H9 (cell line): ENCODE results near the gene ABCD4. TPM values are rescaled to one million over a fixed set of nuclear protein-coding genes. Genes with fewer than 3 reads are reported as not detected.
"Not testable (repeated sequence)": the region's sequence is repeated elsewhere in the genome, so short reads cannot be mapped to it uniquely, and the experiment has no call there.

Experiments
- DNase-seq: peaks from one replicate; pipeline ENCODE4 v3.0.0-alpha.2; 2017
- H2AFZ ChIP-seq: one replicate; pipeline ENCODE4 v1.6.1; 2013; ENCODE audit warnings: mild to moderate bottlenecking, low read length, control low read depth, moderate library complexity
- H2AK5ac ChIP-seq: 2 replicates; pipeline ENCODE4 v1.6.1; 2013; ENCODE audit warnings: low read length, control low read depth, mixed read lengths; ENCODE audit not compliant: insufficient read length
- H2BK120ac ChIP-seq: one replicate; pipeline ENCODE4 v1.6.1; 2013; ENCODE audit warnings: low read depth, mild to moderate bottlenecking, low read length, control low read depth, inconsistent platforms; ENCODE audit not compliant: poor library complexity, severe bottlenecking
- H2BK12ac ChIP-seq: 2 replicates; pipeline ENCODE4 v1.6.1; 2013; ENCODE audit warnings: low read length, control low read depth, mixed read lengths, low read depth; ENCODE audit not compliant: insufficient read length
- H2BK15ac ChIP-seq: 2 replicates; pipeline ENCODE4 v1.6.1; 2013; ENCODE audit warnings: low read depth, low read length, control low read depth
- H2BK20ac ChIP-seq: one replicate; pipeline ENCODE4 v1.6.1; 2013; ENCODE audit warnings: low read depth, mild to moderate bottlenecking, low read length, control low read depth, inconsistent platforms; ENCODE audit not compliant: poor library complexity, severe bottlenecking
- H2BK5ac ChIP-seq: 2 replicates; pipeline ENCODE4 v1.6.1; 2013; ENCODE audit warnings: low read length, control low read depth, mixed read lengths; ENCODE audit not compliant: insufficient read length
- H3K14ac ChIP-seq: 2 replicates; pipeline ENCODE4 v1.6.1; 2013; ENCODE audit warnings: low read length, control low read depth; ENCODE audit not compliant: insufficient read depth
- H3K18ac ChIP-seq: 2 replicates; pipeline ENCODE4 v1.6.1; 2013; ENCODE audit warnings: low read depth, mild to moderate bottlenecking, mixed read lengths, low read length, control low read depth; ENCODE audit not compliant: insufficient read length
- H3K23ac ChIP-seq: 2 replicates; pipeline ENCODE4 v1.6.1; 2013; ENCODE audit warnings: low read length, control low read depth, mixed read lengths, low read depth; ENCODE audit not compliant: insufficient read length
- H3K23me2 ChIP-seq: 2 replicates; pipeline ENCODE4 v1.6.1; 2013; ENCODE audit warnings: low read depth, mild to moderate bottlenecking, mixed read lengths, low read length, control low read depth; ENCODE audit not compliant: insufficient read length, poor library complexity, severe bottlenecking
- H3K27ac ChIP-seq: 2 replicates; pipeline ENCODE4 v1.5.1; 2013; ENCODE audit warnings: low read length, control low read depth, mixed read lengths, low read depth; ENCODE audit not compliant: insufficient read length
- H3K27me3 ChIP-seq: 2 replicates; pipeline ENCODE4 v1.6.1; 2013; ENCODE audit warnings: low read length, control low read depth, inconsistent platforms; ENCODE audit not compliant: insufficient read depth
- H3K4ac ChIP-seq: 2 replicates; pipeline ENCODE4 v1.6.1; 2013; ENCODE audit warnings: low read depth, mild to moderate bottlenecking, control low read depth, inconsistent platforms, low read length, moderate library complexity
- H3K4me1 ChIP-seq: 2 replicates; pipeline ENCODE4 v1.6.1; 2013; ENCODE audit warnings: low read length, control low read depth, inconsistent platforms; ENCODE audit not compliant: insufficient read depth
- H3K4me2 ChIP-seq: 2 replicates; pipeline ENCODE4 v1.6.1; 2013; ENCODE audit warnings: low read length, control low read depth, mixed read lengths; ENCODE audit not compliant: insufficient read length, insufficient read depth
- H3K56ac ChIP-seq: 2 replicates; pipeline ENCODE4 v1.6.1; 2013; ENCODE audit warnings: low read depth, mild to moderate bottlenecking, mixed read lengths, low read length, control low read depth; ENCODE audit not compliant: insufficient read length
- H3K79me1 ChIP-seq: 2 replicates; pipeline ENCODE4 v1.6.1; 2013; ENCODE audit warnings: low read depth, mild to moderate bottlenecking, moderate library complexity, low read length, control low read depth, inconsistent platforms; ENCODE audit not compliant: insufficient read depth, poor library complexity, severe bottlenecking
- H3K79me2 ChIP-seq: 2 replicates; pipeline ENCODE4 v1.6.1; 2013; ENCODE audit warnings: low read length, control low read depth, inconsistent platforms; ENCODE audit not compliant: insufficient read depth
- H3K9ac ChIP-seq: 2 replicates; pipeline ENCODE4 v1.6.1; 2013; ENCODE audit warnings: low read length, control low read depth, mixed read lengths; ENCODE audit not compliant: insufficient read length; ENCODE audit errors: extremely low read depth
- H3K9me3 ChIP-seq: one replicate; pipeline ENCODE4 v1.6.1; 2013; ENCODE audit warnings: low read depth, low read length, inconsistent platforms; ENCODE audit not compliant: control insufficient read depth
- H3T11ph ChIP-seq: one replicate; pipeline ENCODE4 v1.6.1; 2013; ENCODE audit warnings: mild to moderate bottlenecking, low read length, control low read depth, inconsistent platforms
- H4K20me1 ChIP-seq: one replicate; pipeline ENCODE4 v1.6.1; 2013; ENCODE audit not compliant: control insufficient read depth, insufficient read length, insufficient read depth
- H4K5ac ChIP-seq: 2 replicates; pipeline ENCODE4 v1.6.1; 2013; ENCODE audit warnings: low read depth, mild to moderate bottlenecking, mixed read lengths, low read length, control low read depth; ENCODE audit not compliant: insufficient read length
- H4K8ac ChIP-seq: replicated peaks from 2 replicates; pipeline ENCODE4 v1.6.1; 2013; ENCODE audit warnings: low read length, control low read depth, mixed read lengths, low read depth; ENCODE audit not compliant: insufficient read length
- H4K91ac ChIP-seq: 2 replicates; pipeline ENCODE4 v1.6.1; 2013; ENCODE audit warnings: low read depth, mild to moderate bottlenecking, moderate library complexity, mixed read lengths, low read length, control low read depth; ENCODE audit not compliant: insufficient read length
- H3K27ac Mint-ChIP-seq, 3 experiments: 2 replicates in 2 of 3; 3 replicates in 1 of 3; pipeline ENCODE4 v1.8.0; 2020 to 2021; ENCODE audit warnings: mixed read lengths in 3 of 3, mild to moderate bottlenecking in 1 of 3, moderate library complexity in 1 of 3
- H3K27me3 Mint-ChIP-seq: 2 replicates; pipeline ENCODE4 v1.8.0; 2021; ENCODE audit warnings: low read depth, mild to moderate bottlenecking, moderate library complexity, mixed read lengths
- H3K36me3 Mint-ChIP-seq, 3 experiments: 2 replicates in 2 of 3; 3 replicates in 1 of 3; pipeline ENCODE4 v1.8.0; 2020 to 2021; ENCODE audit warnings: low read depth in 3 of 3, mixed read lengths in 3 of 3; ENCODE audit not compliant: insufficient read depth in 1 of 3
- H3K4me1 Mint-ChIP-seq, 2 experiments: 2 replicates each; pipeline ENCODE4 v1.8.0; 2020; ENCODE audit warnings: mixed read lengths in 2 of 2
- H3K4me3 Mint-ChIP-seq, 2 experiments: 2 replicates in 1 of 2; 3 replicates in 1 of 2; pipeline ENCODE4 v1.8.0; 2020 to 2021; ENCODE audit warnings: mild to moderate bottlenecking in 2 of 2, mixed read lengths in 2 of 2, moderate library complexity in 1 of 2
- H3K9me3 Mint-ChIP-seq, 2 experiments: 2 replicates in 1 of 2; 3 replicates in 1 of 2; pipeline ENCODE4 v1.8.0; 2020; ENCODE audit warnings: mild to moderate bottlenecking in 2 of 2, mixed read lengths in 2 of 2, moderate library complexity in 1 of 2
- WGBS: extraction: QIAGEN DNeasy Blood & Tissue Kit; methylation state at CpG from one replicate; pipeline ENCODE4 v1.1.7; 2013; ENCODE audit warnings: missing lambda C conversion rate, low lambda C conversion rate, mixed read lengths; ENCODE audit not compliant: insufficient read length; ENCODE audit errors: extremely low coverage; 5-methylcytosine and 5-hydroxymethylcytosine counted together
- total RNA-seq: library from RNA; stranded (reverse); gene quantifications from 2 replicates; pipeline ENCODE4 v1.2.1, GENCODE V29; 2021
- TF ChIP-seq, protein P1 (sequence below): fragments of 200-600 bp; sonication (generic); conservative IDR thresholded peaks from 3 replicates; pipeline ENCODE4 v1.8.0; 2021; ENCODE audit warnings: antibody characterized with exemption, mild to moderate bottlenecking

ABCD4 gene
- total RNA-seq, 1 experiment from 2014 or later = 80.9 TPM

DNA sequence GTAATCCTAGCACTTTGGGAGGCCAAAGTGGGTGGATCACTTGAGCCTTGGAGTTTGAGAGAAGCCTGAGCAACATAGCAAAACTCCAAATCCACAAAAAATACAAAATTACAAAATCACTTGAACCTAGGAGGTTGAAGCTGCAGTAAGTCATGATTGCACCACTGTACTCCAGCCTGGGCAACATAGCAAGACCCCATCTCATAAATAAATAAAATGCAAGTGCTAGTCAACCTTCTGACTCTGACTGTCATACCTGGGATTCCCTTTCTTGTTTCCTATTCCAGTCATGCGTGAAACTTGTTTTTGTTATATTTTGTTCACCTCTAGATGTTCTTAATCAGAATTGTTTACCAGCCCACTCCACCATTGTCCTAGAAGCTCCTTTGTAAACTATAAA, 31.4 kb downstream of the ABCD4 start:
- Histone ChIP-seq H4K8ac (no peak overlapping the region), H3T11ph (no peak overlapping the region), H4K5ac (no peak overlapping the region), H3K23me2 (no peaks in the 10 kb centered on the region), H2BK5ac (no peak overlapping the region), H2BK15ac (no peak overlapping the region), H4K20me1 (no peaks in the 10 kb centered on the region), H3K23ac (no peak overlapping the region), H2AK5ac (no peak overlapping the region), H3K56ac (no peak overlapping the region), H3K9ac (no peak overlapping the region), H3K14ac (no peak overlapping the region), H2BK12ac (no peak overlapping the region), H2AFZ (no peak overlapping the region), H3K9me3 (no peaks in the 10 kb centered on the region), H3K4ac (no peak overlapping the region), H3K27me3 (no peaks in the 10 kb centered on the region), H3K18ac (no peak overlapping the region), H2BK20ac (no peak overlapping the region), H3K79me1 (no peaks in the 10 kb centered on the region), H3K27ac (no peak overlapping the region), H3K4me1 (no peaks in the 10 kb centered on the region), H2BK120ac (no peak overlapping the region), H3K4me2 (no peak overlapping the region), H4K91ac (no peak overlapping the region), H3K79me2 (no peaks in the 10 kb centered on the region)
- no peaks in the 10 kb centered on the region; a peak in 1 of 7 replicates for H3K36me3 Mint-ChIP-seq
- H3K27me3 Mint-ChIP-seq = peaks cover 1% of the 10 kb centered on the region; the same call in 1 of the 2 replicates
- no peak overlapping the region for H3K27ac Mint-ChIP-seq
- no peak for DNase-seq
- no CpG with 5 or more reads among the region's 1 CpG for WGBS
- no peak overlapping the region for H3K4me3 Mint-ChIP-seq
- TF ChIP-seq, protein P1, sequence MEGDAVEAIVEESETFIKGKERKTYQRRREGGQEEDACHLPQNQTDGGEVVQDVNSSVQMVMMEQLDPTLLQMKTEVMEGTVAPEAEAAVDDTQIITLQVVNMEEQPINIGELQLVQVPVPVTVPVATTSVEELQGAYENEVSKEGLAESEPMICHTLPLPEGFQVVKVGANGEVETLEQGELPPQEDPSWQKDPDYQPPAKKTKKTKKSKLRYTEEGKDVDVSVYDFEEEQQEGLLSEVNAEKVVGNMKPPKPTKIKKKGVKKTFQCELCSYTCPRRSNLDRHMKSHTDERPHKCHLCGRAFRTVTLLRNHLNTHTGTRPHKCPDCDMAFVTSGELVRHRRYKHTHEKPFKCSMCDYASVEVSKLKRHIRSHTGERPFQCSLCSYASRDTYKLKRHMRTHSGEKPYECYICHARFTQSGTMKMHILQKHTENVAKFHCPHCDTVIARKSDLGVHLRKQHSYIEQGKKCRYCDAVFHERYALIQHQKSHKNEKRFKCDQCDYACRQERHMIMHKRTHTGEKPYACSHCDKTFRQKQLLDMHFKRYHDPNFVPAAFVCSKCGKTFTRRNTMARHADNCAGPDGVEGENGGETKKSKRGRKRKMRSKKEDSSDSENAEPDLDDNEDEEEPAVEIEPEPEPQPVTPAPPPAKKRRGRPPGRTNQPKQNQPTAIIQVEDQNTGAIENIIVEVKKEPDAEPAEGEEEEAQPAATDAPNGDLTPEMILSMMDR = no peak
- H3K9me3 Mint-ChIP-seq = no peaks in the 10 kb centered on the region; a peak in 1 of 5 replicates
- peaks cover 6 to 9% of the 10 kb centered on the region in 2 experiments for H3K4me1 Mint-ChIP-seq

DNA sequence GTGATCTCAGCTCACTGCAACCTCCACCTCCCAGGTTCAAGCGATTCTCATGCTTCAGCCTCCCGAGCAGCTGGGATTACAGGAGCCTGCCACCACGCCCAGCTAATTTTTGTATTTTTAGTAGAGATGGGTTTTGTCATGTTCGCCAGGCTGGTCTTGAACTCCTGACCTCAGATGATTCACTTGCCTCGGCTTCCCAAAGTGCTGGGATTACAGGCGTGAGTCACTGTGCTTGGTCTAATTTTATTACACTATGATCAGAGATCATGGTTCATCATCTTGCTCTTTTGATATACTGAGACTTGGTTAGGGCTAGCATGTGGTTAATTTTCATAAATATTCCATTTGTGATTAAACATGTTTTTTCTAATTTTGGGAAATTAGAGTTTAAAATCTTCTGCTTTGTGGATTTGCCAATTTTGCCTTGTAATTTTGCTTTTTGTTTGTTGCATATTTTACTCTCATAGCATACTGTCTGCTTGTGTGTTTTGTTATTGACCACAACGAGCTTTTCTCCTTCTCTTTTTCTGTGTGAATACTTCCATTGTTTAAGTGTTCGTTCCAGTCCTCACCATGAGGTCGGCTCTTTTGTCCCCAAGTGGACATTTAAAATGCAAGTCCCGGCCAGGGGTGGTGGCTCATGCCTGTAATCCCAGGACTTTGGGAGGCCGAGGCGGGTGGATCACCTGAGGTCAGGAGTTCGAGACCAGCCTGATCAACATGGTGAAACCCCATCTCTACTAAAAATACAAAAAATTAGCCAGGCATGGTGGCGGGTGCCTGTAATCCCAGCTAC, 32.2 kb downstream of the ABCD4 start:
- not testable (repeated sequence) for H3K9me3 ChIP-seq, H3K23ac ChIP-seq, H2AFZ ChIP-seq, H4K5ac ChIP-seq, H3K23me2 ChIP-seq, H2BK15ac ChIP-seq, H3K18ac ChIP-seq, DNase-seq, H4K91ac ChIP-seq, H3K4me1 ChIP-seq, H3K27me3 ChIP-seq, H3K4ac ChIP-seq, H2AK5ac ChIP-seq, H3K79me2 ChIP-seq, H3K79me1 ChIP-seq, H4K8ac ChIP-seq, H3K4me3 Mint-ChIP-seq, H2BK5ac ChIP-seq, H3K36me3 Mint-ChIP-seq, H3T11ph ChIP-seq, H3K27me3 Mint-ChIP-seq, H2BK20ac ChIP-seq, H3K56ac ChIP-seq, H2BK120ac ChIP-seq, H3K27ac ChIP-seq, H3K14ac ChIP-seq, H3K9ac ChIP-seq, H3K9me3 Mint-ChIP-seq, H3K4me2 ChIP-seq, H2BK12ac ChIP-seq, H4K20me1 ChIP-seq
- H3K27ac Mint-ChIP-seq = peak overlapping the region in 1 of 3 experiments; percentile 20; a peak in 1 of 7 replicates
- WGBS = no CpG with 5 or more reads among the region's 14 CpGs
- peaks cover 11 to 14% of the 10 kb centered on the region in 2 experiments for H3K4me1 Mint-ChIP-seq
